ENCODE results near the gene MCC.

The MCC gene

DNA sequence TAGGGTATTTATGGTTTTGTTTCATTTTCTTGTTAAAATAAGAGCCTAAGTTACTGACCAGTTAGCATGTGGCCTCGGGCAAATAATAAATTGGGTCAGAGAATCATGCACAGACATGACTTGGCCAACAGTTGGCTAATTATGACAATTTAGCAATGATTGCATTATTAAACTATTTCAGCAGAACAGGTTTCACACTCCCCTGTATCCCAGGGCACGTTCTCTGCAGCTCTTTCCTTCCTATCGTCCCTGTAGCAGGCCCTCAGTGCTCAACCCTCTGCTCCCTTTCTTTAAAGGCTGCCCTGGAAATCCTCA lies 221.4 kb downstream of the MCC start:
- no peak for DNase-seq

GRCh38 chr5:113266227-113266912 lies 221.9 kb downstream of the MCC start:
- DNase-seq: no peak

GRCh38 chr5:113265190-113265589 lies 223.1 kb downstream of the MCC start:
- no peak for DNase-seq

DNA sequence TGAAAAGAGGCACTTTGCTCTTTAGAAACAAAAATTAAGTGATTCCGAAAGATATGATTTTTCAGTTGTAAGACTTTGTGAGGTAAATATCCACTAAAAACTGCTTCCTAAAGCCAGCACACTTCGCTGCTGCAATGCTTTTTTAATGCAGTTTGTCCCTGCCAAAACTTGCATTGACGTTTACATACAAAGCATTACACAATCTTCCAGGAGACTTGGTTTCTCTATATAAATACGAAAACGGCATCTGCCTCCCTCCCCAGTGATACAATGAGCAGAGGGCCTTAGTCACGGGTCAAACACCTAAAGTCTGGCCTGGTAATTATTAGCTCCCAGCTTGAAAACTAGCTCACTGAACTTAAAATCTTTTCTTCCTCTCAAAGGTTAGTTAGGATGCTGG lies 224.2 kb downstream of the MCC start:
- no peak for DNase-seq

GRCh38 chr5:113263545-113263944 lies 224.7 kb downstream of the MCC start:
- no peak for DNase-seq

DNA sequence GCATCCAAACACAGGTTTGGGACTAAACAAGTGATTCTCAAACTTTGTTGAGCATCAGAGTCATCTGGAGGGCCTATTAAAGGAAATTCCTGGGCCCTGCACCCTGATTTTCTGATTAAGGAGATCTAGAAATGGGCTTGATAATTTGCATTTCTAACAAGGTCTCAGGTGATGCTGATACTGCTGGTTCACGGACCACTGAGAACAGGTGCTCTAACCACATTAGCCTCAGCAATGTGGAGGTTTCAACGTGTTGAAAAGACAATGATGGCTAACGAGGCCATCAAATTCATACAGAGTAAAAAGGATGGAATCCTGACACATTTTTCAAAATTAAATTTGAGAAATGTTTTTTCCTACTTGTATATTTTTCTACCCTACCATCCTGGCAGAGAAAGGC lies 225.6 kb downstream of the MCC start:
- DNase-seq: no peak

DNA sequence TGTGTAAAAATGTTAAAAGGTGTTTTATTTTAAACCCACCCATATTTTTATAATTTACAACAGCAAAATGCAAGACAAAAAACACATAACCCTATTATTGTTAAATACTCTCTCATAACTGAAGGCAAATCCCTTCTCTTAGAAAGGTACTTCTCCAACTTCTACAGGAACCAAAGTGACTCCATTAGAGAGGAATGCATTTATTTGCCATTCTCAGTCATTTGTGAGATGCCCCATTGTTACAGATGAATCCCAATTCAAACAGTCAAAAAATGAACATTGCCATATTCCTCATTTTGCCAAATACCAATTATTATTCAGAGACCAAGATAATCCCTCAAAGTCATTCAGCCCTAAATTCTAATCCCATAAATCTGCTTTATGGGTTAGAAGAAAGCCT lies 229.2 kb downstream of the MCC start:
- DNase-seq: no peak

DNA sequence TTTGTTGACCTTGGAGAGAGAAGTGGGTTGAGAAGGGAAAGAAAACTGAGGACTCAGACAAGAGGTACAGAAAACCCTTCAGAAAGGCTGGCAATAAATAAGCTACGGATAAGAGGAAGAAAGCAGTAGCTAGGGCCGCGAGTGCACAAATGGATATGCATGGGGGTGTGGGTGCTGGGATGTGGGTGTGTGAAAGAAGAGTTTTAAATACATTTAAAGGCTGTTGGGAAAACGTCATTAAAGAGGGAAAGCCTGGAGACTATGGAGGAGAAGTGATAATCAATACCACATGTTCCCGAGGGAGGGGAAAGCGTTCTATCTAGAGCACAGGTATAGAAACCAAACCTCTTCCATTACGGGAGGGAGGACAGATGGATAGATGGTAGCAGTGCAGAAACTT lies 230.7 kb downstream of the MCC start:
- DNase-seq: no peak

- no peak for DNase-seq
Observed at GRCh38 chr5:113256671-113257452, 231.4 kb downstream of the MCC start.

DNA sequence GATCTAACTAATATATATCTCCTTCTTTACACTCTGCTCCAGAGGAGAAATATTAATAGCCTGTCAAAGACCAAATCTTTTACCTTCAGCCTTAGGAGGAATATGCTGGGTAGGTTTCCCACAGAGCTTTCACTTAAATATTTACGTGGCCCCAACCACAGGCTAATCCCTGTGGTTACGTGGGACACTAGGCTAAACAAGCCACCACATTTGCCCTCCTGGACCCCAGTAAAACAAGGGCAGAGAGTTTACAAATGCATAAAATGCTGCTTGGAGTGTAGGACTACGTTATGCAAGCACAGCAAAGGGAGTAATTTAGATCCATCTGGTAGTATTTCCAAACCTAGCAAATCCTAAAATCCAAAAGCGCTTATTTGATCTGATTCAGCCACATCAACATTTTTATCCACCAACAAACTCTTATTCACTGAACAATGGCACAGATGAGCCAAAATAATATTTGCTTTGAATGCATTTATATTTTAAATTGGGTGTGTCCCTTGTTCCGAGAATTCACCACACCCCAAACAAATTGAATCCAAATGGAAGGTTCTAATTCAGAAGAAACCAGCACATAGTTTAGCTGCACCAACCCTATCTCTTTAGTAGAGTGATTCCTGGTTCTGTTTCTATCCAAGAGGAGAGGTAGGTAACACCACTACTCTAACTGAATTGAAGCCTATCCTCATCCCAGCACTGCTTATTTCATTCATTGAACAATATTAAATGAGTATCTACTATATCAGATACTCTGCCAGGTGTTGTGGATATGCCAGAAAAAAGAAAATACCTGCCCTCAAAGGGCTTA lies 232.5 kb downstream of the MCC start:
- no peak for DNase-seq

DNA sequence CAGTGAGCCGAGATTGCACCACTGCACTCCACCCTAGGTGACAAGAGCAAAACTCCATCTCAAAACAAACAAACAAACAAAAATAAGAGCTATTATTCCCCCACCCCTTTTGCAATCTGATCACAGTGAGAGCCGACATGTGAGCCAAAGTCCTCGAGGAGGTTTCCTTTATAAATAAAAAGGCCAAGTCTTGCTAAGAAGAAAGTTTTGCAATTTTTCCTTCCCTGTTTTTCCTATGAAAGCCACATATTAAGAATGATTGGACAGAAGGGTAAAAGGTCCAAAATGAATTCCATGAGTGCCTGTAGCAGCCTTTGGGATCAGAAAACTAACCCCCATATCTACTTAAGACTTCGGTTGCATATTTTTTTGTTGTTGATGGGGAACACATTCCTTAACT lies 233.1 kb downstream of the MCC start:
- no peak for DNase-seq

DNA sequence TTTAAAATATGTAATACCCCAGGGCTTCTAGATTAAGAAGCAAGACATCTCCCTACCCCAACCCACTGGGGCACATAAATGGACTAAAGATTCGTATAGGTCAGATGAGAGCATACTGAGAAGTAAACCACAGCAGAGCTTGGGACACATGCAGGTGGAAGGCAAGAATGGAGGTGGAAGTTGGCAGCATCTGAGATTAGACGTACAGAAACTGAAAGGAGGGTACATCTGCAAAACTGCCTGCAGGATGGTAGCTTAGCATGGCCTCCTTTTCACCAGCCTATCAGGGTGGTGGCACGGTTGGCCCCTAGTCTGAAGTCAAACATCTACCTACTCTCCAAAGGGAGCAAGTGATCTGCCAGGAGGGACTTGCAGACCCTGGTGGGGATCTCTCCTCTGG lies 235.2 kb downstream of the MCC start:
- no peak for DNase-seq

DNA sequence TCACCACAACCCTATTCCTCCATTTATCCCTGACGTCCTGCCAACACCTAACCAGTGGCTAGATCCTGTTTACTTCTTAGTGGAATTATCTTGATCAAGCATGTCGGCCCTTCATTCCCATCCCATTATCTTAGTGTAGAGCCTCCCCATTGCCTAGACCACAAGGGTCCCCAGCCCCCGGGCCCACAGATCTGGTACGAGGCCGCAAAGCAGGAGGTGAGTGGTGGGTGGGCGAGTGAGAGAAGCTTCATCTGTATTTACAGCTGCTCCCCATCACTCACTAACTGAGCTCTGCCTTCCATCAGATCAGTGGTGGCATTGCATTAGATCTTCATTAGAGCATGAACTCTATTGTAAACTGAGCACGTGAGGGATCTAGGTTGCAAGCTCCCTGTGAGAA lies 236.2 kb downstream of the MCC start:
- no peak for DNase-seq

- DNase-seq: no peak
Observed at GRCh38 chr5:113250341-113250953, 237.8 kb downstream of the MCC start.

DNA sequence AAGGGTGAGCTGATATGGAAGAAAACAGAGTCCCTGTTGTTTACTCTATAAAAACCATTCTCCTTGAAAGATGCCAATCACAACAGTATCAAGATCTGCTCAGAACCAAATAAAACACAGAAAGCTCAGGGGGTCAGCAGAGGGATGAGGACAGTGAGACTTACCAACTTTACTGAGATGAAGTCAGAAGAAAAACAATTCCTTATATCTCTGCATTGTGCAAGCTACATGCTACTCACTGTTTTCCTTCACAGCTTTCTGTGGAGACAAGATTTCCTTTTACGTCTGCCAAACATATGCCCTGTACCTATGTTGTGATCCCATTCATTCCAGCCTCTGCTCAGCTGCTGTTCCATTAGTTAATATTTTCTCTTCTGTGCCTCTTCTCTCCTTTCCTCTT lies 239.0 kb downstream of the MCC start:
- DNase-seq: no peak

- no peak for DNase-seq
Observed at GRCh38 chr5:113246361-113246870, 241.8 kb downstream of the MCC start.

DNA sequence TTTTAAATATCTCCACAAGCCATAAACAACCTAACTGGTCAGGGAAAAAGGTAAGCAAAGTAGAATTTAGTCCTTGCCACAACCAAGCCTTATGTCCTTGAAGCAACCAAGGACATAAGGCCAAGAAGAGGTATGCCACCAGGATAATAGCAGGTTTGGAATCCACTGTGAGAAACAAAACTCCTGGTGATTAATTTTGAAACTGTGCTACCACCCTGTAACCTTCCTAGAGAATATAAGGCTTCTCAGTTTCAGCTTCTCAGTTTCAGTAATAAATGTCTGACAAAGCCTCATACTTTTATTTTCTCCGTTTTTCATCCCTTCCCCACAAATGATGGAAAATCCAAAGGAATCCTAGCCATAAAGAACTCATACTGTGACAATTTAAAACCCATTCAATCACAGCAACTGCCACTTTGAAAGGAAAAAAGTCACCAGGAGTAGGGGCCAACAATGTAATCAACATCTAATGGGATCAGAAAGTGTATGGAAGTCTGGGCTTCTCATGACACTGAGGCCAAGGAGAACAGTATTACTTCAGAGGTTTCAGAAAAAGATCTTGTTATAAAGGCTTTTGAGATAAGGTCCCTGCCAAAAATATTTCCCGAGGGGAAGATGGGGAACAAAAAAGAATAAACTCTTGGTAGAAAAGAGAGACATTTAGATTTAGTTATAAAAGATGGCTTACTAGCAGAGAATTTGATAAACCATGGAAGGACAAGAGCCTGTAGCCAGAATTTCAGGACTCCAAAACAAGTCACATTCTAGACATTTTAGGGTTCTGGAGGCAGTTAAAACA lies 242.6 kb downstream of the MCC start:
- DNase-seq: no peak

DNA sequence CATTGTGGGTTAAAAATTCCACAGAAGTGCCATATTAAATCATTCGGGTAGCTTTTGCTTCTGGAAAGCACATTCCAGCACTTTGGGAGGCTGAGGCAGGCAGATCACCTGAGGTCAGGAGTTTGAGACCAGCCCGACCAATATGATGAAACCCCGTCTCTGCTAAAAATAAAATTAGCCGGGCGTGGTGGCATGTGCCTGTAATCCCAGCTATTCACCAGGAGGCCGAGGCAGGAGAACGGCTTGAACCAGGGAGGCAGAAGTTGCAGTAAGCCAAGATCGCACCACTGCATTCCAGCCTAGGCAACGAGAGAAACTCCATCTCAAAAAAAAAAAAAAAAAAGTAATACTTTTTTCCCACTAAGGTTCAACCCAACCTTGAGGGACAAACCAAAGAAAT lies 243.3 kb downstream of the MCC start:
- no peak for DNase-seq

DNA sequence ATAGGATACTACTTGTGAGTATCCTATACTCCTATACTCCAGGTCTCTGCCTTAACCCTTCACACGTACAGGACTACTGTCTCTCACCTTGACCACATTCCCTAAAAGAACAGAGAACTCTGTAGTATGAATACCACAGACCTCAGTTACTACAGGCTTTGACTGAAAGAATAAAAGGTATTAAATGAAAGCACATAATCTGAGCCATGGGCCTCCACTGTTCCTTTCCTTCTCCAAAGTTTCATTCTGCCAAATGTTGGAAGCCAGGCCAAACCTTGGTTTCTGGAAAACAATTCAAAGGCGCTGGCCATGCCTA lies 244.9 kb downstream of the MCC start:
- DNase-seq: no peak

- no peak for DNase-seq
Observed at GRCh38 chr5:113242481-113243348, 245.5 kb downstream of the MCC start.

- DNase-seq: no peak
Observed at GRCh38 chr5:113240951-113241726, 247.1 kb downstream of the MCC start.
